GM18858 (cell line): ENCODE measurements around the gene LRRC49.
"Not testable (repeated sequence)": the region's sequence is repeated elsewhere in the genome, so short reads cannot be mapped to it uniquely, and the experiment has no call there.

Experiments
- ATAC-seq: cut with Tn5 transposase; IDR thresholded peaks from one replicate; pipeline ENCODE4 v1.9.1; 2021; ENCODE audit not compliant: unreplicated experiment

LRRC49 gene

DNA sequence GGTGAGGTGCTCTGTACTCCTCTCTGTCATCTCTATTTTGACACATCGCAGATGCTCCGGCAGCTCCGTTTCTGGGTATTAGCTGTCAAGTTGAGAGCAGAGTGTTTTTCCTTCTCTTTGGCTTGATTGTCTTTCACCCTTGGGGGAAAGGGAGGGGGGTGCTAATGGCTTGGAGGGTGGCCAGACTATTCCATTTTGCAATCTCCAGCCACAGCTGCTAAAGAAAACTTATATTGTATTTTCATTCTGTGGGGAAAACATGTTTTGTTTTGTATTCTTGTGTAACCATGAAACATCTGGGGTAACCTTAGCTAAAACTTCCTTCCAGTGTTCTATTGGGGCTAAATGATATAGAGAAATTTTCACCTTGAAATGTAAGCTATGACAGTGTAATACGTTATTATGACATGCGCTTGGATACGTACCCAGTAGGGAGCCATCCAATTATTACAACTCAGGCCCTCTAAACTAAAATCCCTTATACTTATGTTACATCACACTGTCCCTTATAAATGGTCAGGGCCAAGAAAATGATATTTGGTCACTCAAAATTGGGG lies 24.6 kb upstream of the LRRC49 start:
- no peak for ATAC-seq

DNA sequence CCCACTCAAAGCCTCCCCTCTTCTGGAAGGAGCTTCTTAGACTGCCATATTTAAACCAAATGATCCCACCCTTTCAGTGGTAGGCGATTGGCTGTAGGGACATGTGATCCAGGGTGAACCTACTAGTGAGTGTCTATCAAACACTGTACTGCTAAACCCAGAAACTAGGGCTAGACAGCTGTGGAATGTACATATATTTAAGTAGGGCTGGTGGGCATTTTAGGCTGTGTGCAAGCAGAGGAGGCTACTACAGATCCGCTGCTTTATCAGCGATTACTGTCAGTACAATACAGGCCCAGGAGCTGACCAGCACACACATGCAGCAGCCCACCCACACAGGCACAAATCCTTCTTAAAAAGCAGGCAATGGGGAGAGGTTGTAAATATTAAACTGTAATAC lies 23.3 kb upstream of the LRRC49 start:
- no peak for ATAC-seq

DNA sequence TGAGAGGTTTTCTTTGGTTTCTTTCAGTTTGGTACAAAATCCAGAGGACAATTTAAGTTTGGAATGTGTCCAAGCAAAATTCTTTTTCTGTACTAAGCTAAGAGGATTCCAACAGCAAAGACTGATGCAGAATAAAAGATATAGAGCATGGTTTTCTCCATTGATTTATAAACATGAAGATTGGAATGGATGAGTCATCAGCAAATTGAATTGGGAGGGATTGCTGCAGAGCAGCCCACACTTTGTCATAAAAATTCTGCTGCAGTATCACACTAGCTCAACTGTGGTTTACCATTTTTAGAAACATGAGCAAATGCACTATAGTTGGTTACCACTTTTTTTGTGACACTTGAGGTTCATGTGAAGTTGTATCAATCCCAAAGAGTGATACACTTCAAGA lies 22.6 kb upstream of the LRRC49 start:
- no peak for ATAC-seq

DNA sequence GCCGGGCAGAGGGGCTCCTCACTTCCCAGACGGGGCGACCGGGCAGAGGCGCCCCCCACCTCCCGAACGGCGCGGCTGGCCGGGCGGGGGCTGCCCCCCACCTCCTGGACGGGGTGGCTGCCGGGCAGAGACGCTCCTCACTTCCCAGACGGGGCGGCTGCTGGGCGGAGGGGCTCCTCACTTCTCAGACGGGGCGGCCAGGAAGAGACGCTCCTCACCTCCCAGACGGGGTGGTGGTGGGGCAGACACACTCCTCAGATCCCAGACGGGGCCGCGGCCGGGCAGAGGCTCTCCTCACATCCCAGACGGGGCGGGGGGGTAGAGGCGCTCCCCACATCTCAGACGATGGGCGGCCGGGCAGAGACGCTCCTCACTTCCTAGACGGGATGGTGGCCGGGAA lies 21.1 kb upstream of the LRRC49 start:
- not testable (repeated sequence) for ATAC-seq

DNA sequence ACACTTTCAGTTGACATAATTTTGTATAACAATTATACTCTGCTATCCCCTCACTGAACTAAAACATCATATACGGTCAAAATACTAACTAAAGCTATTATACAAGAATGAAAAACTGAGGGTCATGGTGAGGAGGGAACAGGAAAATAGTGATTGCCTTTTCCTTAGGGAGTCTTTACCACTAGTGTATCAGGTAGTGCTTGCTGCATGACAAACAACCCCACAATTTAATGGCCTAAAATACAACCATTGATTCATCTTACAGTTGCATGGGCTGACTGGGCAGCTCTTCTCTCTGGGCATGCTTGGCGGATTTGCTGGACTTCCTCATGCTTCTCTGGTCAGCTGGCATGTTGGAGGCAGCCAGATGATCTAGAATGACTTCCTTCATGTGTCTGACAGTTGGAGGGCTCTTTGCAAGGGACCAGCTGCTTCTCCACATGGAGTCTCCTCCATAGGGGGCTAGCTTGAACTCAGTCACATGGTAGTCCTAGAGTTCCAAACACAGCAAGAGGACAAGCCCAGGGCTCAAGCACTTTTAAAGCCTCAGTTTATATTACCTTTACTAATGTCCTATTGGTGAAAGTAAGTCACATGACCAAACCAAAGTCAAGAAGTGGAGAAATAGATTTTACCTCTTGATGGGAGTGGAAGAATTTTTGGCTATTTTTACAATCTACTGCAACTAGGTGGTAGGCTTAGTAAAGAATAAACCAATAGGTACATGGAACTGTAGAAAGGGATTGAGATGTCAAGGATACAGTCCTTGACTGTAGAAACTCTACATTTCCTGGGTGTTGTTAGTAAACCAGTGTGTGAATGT lies 19.2 kb upstream of the LRRC49 start:
- ATAC-seq = no peak

DNA sequence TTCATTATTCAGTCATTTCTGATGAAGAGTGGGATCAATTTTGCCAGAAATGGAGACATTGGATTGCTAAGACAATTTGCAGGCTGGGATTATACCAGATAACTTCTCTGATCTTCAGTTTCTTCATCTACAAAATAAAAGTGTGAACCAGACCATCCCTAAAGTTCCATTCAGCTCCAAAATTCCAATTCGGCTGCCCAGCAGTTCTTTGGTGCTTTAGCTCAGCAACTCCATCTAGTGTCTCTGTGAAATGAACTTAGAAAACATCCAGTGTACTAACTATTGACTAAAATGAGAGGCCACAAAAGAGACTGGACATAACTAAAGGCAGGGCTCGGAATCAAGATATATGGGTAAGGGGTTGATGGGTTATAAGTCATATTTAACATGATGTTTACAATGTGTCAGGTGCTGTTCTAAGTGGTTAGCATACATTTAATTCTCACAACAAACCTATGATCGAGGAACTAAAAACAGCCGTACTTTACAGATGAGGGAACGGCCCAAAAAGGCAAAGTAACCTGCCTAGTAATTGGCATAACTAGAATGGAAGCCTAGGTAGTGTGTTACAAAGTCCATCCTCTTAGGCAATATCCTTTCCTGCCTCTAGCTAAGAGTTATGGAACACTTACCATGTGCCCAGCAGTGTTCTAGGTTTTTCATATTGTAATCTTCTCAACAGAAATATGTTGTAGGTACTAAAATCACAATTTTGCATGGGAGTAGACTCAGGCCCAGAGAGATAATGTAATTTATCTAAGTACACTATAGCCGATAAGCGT lies 17.4 kb upstream of the LRRC49 start:
- no peak for ATAC-seq

DNA sequence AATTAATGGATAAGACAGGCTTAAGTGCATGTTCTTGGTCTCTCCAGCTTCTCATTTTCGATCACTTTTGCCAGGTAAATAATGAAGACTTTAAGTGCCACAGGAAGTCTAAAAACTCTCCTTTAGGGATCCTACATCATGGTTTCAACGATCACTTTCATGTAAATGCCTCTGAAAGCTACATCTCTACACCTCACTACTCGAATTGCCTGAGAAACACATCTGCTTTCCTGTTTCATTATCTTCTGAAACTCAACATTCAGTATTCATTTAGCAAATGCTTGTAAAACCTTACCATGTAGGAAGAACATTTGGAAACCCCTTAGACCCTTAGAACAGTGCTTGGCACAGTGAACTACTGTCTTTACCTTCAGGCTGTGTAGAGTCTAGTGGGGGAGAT lies 16.6 kb upstream of the LRRC49 start:
- ATAC-seq = no peak

DNA sequence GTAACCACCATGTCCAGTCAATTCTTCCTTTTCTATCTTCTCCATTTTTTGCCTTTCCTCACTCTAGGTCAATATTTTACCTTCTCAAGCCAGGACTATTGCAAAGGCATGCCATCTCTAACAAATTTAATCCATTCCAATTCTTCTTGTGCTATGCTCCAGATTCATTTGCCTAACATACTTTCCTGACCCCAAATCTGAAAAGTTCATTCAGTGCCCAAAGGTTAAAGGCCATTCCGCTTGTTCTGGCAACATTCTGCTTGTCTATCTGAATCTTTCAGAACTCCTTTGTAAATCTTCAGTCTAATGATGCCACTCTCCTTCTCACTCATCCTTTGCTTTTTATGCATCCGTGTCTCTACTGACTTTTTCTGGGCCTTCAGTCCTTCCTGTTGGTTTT lies 15.9 kb upstream of the LRRC49 start:
- ATAC-seq = no peak

DNA sequence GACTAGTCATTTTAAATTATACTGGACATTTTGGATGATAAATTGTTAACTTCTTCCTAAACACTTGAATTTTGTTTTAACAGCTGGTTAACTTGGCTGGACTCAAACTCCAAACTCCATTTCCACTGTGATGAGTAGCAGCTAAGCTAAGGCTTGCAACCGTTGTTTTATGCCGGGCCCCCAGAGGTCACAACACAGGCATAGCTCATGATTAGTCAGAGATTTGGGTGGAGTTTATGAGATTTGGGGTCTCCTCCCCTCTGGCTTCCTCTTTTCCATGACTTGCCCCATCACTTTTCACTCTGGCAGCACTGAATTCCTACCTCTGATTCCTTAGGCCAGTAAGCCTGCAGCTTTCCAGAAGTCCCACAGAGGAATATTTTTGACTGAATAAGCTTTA lies 13.2 kb upstream of the LRRC49 start:
- no peak for ATAC-seq

DNA sequence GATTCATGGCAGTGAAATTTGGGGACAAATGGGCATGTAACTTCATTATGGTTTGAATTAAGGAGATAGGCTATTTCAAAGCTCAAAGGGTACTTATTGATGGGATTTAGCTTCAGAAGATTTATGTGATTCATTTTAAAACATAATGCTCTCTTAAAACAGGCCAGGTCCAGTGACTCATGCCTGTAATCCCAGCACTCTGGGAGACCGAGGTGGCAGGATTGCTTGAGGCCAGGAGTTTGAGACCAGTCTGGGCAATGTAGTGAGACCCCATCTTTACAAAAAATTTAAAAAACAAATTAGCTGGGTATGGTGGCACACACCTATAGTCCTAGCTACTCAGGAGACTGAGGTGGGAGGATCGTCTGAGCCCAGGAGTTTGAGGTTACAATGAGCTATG lies 11.8 kb upstream of the LRRC49 start:
- no peak for ATAC-seq

DNA sequence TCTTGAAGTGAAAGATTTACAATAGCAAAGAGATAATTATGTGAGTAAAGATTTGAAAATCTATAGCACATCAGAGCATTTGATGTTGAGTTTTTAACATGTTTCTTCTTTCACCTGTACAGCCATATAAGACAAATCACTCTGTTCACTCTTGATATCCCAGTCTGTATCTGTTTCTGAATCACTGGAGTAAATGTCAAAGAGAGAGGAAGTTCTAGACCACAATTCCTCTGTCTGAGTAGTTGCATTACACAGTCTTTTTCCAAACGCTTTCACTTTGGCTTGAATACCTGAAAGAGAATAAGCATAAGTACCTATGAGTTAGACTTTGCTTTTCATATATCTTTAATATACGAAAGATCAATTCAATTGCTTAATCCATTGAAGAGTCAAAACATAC lies 10.3 kb upstream of the LRRC49 start:
- no peak for ATAC-seq

DNA sequence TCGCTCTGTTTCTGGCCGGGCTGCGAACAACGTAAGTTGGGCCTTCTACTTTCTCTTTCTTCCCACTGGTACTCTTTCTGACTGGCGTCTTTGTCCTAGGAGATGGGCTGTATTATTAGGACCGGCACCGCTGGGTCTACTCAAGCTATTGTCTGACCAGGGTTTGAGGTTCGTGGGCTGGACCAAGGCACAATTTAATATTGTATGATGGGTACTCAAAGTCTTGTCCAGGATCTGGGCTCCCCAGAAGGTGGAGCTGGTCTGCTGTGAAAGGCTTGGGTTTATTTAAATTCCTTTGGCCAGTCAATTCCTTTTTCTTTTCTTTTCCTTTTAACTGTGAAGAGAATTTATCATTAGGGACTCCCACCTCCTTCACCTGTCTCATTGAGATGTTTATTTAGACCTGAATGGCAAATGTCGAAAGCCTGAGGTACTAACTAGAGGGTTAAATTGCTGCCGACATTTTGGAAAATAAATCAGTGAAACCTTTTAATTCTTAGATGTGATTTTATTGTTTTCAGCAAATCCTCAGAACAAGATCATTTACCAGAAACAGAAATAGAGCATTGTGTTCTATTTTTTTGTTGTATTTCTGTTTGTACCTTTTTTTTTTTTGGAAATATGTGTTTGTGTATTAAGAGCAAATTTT lies 410 bp downstream of the LRRC49 start:
- ATAC-seq = no peak

DNA sequence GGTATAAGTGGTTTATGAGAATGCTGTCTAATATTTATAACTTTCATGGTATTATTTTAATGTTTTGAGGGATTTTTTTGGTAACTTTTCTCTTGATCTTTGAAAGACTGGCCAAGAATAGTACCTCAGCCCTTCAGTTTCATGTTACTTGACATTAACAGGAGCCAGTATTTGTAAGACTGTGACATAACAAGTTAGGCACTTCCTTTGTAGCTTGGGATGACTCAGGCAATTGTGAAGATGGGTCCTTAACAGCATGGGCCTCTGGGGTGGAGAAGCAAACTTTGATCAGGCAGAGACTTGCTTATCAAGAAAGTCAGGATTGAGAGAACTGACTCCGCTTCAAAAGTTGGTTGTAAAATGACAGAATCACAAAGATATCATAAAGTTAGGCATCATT lies 9.5 kb downstream of the LRRC49 start:
- no peak for ATAC-seq

DNA sequence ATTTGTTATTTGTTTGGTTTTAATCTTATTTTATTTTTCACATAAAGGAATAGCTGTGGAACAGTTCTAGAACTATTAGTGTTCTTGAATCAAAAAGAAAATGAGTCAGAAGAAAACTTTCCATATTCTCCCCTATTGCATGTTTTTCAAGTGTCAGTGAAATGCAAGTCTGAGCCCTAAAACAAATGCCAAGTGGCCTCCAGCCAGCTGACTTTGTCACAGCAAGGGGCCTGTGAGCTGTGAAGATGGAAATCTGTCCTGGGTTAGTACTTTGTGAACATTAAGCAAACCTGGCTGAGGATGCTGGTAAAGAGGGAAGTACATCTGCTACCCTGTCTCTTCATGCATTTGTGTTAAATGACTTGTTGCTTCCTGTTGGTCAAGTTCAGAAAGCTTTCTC lies 14.2 kb downstream of the LRRC49 start:
- no peak for ATAC-seq

DNA sequence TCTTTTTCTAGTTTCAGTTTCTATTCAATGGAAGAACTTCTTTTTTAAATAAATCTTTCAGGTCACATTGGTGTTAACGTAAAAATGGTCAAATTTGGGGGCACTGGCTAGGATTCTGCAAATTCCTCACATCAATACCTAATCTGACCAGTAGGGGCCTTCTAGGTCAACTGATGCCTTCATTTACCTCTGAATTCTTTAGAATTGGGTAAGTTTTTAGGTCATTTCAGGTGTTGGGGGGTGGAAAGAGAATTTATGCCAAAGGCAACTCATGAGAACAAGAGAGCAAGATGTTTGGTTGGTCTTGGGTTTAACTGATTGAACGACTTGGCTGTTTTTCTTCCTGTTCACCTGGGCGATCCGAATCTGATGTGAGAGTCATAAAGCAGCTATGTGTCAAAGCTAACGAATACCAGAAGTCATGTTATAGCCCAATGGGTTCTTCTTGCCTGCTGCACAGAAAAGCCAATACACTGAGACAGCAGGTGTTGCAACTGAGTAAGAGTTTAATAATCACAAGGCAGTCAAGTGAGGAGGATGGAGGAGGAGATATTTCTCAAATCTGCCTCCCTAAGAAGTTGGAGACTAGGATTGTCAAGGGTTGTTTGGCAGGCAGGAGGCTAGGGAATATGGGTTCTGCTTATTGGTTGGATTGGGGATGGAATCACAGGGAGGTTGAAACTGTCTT lies 15.3 kb downstream of the LRRC49 start:
- ATAC-seq = no peak

DNA sequence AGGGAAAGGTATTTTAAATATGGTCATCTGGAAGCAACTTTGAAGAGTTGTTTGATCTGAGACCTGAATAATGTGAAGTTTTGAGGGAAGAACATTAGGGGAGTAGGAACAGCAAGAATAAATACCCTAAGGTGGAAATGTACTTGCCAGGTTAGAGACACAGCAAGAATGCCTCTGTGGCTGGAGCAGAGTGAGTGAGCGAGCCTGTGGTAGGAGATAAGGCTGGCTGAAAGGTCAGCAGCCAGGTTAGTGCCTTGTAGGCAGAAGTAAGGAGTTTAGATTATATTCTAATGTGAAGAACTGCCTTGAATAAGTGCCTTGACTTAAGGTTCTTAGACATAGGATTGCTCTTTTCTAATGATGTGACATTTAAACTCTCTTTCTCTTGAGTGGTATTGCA lies 18.3 kb downstream of the LRRC49 start:
- ATAC-seq = no peak

DNA sequence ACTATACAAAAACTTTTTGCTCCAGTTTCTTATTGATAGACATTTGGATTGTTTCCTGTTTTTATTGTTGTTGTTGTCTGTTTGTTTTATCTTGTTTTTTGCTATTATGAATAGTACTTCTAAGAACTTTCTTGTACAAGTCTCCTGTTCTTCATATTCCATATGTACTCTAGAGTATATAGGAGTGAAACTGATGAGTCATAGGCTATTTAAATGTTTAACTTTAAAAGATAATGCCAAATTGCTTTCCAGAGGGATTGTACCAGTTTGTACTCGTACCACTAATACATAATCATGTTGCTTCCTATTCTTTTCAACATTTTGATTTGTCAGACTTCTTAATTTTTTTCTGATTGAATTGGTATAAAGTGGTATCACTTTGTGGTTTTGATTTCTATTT lies 19.6 kb downstream of the LRRC49 start:
- ATAC-seq = no peak

DNA sequence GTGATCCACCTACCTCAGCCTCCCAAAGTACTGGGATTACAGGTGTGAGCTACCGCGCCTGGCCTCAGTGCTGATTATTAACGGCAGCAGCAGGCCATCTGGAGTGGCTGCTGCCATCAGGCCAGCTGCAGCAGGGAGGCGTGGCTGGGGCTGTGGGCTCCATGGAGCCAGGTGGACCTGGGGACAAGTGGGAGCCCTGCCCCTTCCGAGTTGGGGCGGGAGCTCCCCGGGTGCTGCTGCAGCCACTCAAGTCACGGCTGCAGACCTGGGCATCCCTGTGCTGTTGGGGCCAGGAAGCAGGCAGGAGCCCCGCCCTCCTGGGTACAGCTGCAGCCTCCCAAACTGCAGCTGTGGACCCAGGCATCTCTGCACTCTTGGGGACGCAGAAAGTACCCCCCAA lies 23.9 kb downstream of the LRRC49 start:
- no peak for ATAC-seq

DNA sequence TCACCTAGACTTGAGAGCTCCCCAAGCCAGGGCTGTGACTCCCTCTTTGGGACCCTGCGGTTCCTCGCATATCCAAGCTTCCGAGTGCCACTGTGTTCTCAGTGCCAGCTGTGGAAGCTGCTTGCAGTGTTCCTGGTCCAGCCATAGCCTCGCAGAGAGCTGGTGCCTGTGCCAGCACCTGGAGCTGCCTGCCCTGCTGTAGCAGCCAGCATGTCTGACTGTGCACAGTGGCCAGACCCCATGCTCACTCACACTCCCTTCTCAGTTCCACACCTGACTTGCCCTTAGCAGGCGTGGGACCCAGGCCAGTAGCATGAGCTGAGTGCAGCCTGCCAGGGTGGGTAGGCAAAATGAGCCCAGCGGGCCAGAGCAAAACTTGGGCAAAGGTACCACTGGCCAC lies 25.3 kb downstream of the LRRC49 start:
- no peak for ATAC-seq

DNA sequence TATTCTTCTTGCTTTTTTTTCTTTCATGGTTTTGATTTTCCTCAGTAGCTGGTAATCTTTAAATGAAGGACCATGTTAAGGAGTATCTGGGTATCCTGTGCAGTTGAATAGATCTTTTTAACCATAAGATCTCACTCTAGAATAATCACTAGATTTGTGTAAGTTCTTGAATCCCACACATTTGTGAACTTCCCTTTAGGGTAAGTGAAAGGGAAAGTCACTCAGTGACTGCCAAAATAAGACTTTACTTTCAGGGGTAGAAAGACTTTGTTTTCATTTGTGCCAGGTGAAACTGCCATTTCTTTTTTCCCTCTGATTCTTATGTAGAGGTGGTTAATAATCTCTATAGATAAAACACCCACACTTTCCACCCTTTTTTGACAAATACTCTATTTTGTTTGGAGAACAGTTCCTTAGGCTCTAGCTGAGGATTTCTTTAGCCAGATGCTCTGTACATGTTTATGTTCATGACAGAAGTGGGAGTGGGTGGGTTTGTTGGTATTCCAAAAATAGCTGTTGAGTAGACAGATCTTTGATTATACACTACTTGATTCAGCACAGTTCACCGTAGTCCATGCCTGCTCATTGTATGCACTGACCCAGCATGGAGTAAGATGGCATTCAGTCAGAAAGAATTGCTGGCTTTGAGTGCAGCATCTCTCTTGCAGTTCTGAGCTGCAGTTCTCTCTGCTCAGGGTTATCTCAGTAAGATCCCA lies 28.5 kb downstream of the LRRC49 start:
- ATAC-seq = no peak

DNA sequence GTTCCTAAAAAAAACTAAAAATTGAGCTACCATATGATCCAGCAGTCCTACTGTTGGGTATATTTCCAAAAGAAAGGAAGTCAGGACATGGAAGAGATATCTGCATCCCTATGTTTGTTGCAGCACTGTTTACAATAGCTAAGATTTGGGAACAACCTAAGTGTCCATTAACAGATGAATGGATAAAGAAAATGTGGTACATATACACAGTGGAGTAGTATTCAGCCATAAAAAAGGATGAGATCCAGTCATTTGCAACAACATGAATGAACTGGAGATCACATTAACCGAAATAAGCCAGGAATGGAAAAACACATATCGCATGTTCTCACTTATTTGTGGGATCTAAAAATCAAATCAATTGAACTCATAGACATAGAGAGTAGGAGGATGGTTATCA lies 29.5 kb downstream of the LRRC49 start:
- no peak for ATAC-seq
